Fibroblast of skin of left quadriceps (primary cell): ENCODE measurements around the gene LMF1.

Source experiments
- DNase-seq, 2 experiments: peaks; one replicate each; pipeline ENCODE4 v3.0.0-alpha.2; 2013; ENCODE audit warnings: low read depth in 2 of 2

Gene LMF1

GRCh38 chr16:881219-882097 is 89.3 kb downstream of the LMF1 start:
- no peak for DNase-seq

GRCh38 chr16:880471-881171 is 90.2 kb downstream of the LMF1 start:
- no peak for DNase-seq

GRCh38 chr16:879986-880385 is 90.8 kb downstream of the LMF1 start:
- DNase-seq = no peak

- DNase-seq = no peak
These were observed 91.3 kb downstream of the LMF1 start for GRCh38 chr16:879461-879861.

- no peak for DNase-seq
These were observed 91.9 kb downstream of the LMF1 start for GRCh38 chr16:878886-879285.

- peak; percentile 1 to 11 for DNase-seq
These were observed 92.6 kb downstream of the LMF1 start for GRCh38 chr16:878072-878784.

GRCh38 chr16:877242-878071 is 93.3 kb downstream of the LMF1 start:
- DNase-seq = no peak

- no peak for DNase-seq
These were observed 94.1 kb downstream of the LMF1 start for GRCh38 chr16:876523-877241.

- DNase-seq = no peak
These were observed 94.8 kb downstream of the LMF1 start for GRCh38 chr16:876041-876335.

GRCh38 chr16:875182-876040 is 95.4 kb downstream of the LMF1 start:
- DNase-seq = no peak

- no peak for DNase-seq
These were observed 96.2 kb downstream of the LMF1 start for GRCh38 chr16:874366-875181.

GRCh38 chr16:873889-874288 is 96.9 kb downstream of the LMF1 start:
- DNase-seq = no peak

- DNase-seq = no peak
These were observed 97.5 kb downstream of the LMF1 start for GRCh38 chr16:873243-873661.

GRCh38 chr16:872436-873242 is 98.1 kb downstream of the LMF1 start:
- DNase-seq = no peak

GRCh38 chr16:871562-872345 is 99.0 kb downstream of the LMF1 start:
- no peak for DNase-seq

- no peak for DNase-seq
These were observed 99.8 kb downstream of the LMF1 start for GRCh38 chr16:870856-871561.
